ENCODE data around the gene PTPRN2. TPM values are rescaled to one million over a fixed set of nuclear protein-coding genes. Genes with fewer than 3 reads are reported as not detected.

Gene PTPRN2
- total RNA-seq, 4 donors from 2014 or later, result 14.9 to 34.3 (median 21.3) TPM

DNA sequence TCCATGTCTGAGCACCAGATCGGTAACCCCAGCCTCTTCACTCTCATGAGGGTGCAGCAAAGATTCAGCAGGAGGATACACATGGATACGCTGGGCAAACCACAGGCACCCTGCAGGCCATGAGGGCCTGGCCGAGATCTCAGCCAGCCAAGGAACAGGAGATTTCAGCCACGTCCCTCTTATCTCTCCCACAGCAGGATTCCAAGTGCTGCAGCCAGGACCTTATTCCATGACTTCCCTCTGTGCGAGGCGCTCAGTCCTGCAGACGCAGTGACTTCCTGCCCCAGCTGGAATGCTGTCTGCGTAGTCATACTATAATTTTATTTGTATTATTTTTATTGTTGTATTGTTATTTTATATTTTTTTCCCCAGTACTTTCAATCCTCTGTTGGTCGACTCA, 66.8 kb downstream of the PTPRN2 start:
- H3K4me1 ChIP-seq, result no peaks in the 10 kb centered on the region
- no peak overlapping the region for H3K4me3 ChIP-seq
- DNase-seq, result no peak
- no peaks in the 10 kb centered on the region for H3K27me3 ChIP-seq
- no peak for TF ChIP-seq POLR2A (IDR thresholded peaks at IDR 0.05)
- TF ChIP-seq, protein P1, sequence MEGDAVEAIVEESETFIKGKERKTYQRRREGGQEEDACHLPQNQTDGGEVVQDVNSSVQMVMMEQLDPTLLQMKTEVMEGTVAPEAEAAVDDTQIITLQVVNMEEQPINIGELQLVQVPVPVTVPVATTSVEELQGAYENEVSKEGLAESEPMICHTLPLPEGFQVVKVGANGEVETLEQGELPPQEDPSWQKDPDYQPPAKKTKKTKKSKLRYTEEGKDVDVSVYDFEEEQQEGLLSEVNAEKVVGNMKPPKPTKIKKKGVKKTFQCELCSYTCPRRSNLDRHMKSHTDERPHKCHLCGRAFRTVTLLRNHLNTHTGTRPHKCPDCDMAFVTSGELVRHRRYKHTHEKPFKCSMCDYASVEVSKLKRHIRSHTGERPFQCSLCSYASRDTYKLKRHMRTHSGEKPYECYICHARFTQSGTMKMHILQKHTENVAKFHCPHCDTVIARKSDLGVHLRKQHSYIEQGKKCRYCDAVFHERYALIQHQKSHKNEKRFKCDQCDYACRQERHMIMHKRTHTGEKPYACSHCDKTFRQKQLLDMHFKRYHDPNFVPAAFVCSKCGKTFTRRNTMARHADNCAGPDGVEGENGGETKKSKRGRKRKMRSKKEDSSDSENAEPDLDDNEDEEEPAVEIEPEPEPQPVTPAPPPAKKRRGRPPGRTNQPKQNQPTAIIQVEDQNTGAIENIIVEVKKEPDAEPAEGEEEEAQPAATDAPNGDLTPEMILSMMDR (IDR thresholded peaks at IDR 0.05), result no peak
- no peaks in the 10 kb centered on the region for H3K9me3 ChIP-seq
- no peak overlapping the region for H3K27ac ChIP-seq
- no peaks in the 10 kb centered on the region for H3K36me3 ChIP-seq

DNA sequence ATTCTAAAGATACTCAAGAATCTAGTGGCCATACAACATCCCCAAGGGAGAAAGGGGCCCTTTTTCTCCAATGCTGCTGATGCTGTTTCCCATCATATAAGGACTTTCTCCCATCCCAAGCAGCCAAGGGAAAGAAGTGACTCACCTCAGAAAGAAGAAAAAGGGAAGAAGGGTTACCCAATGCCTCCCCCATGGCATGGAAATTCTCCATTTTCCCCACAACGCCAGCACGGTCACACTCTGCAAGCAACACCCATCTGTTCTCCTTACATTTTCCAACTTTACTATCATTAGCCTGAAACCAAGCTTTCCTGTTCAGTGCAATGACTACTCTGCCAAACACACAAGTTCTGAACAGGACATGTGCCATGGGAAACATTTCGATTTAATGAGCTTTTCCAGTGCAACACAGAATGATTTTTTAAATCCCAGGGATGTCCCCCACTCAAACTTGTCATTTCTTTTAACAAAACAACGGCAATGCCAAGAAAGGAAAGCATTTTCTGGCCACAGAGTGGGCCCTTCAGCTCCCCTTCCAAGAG, 67.9 kb downstream of the PTPRN2 start:
- Histone ChIP-seq H3K9me3 (no peaks in the 10 kb centered on the region), H3K4me3 (no peak overlapping the region), H3K4me1 (no peaks in the 10 kb centered on the region), H3K27ac (no peak overlapping the region), H3K36me3 (no peaks in the 10 kb centered on the region), H3K27me3 (no peaks in the 10 kb centered on the region)
- DNase-seq, result no peak
- no peak for TF ChIP-seq POLR2A (IDR thresholded peaks at IDR 0.05)
- TF ChIP-seq, protein P1 (IDR thresholded peaks at IDR 0.05), result no peak

DNA sequence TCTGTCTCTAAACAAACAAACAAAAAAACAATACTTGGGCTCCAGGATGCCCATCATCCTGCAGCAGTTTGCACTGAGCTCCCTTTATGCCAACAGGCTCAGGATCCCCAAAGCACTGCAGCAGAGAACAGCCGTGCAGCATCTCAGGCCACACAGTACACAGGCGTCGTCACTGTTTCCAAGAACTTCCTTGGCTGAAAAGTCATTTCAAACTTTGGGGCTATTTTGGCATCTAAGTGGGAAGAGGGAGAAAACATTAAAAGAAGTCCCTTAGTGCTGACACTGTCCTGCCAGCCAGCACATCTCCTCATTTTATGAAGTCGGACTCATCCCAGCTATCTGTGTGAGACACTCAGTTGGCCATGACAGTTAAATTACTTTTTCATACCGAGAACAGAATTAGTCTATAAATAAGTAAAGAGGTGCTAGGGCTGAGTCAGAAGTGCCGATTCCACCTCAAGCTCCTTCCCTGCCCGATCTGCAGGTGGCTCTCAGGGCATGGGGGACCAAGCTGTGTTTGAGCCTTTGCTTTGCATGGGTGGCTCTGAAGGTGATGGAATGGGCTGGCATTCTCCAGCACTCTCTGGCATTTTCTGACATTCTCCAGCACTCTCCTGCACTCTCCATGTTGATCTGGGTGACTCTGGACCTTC, 68.5 kb downstream of the PTPRN2 start:
- no peaks in the 10 kb centered on the region for H3K9me3 ChIP-seq
- DNase-seq, result no peak
- no peaks in the 10 kb centered on the region for H3K27me3 ChIP-seq
- H3K4me3 ChIP-seq, result no peak overlapping the region
- H3K36me3 ChIP-seq, result no peaks in the 10 kb centered on the region
- no peaks in the 10 kb centered on the region for H3K4me1 ChIP-seq
- no peak overlapping the region for H3K27ac ChIP-seq
- no peak for TF ChIP-seq POLR2A (IDR thresholded peaks at IDR 0.05)
- TF ChIP-seq, protein P1 (IDR thresholded peaks at IDR 0.05), result no peak

DNA sequence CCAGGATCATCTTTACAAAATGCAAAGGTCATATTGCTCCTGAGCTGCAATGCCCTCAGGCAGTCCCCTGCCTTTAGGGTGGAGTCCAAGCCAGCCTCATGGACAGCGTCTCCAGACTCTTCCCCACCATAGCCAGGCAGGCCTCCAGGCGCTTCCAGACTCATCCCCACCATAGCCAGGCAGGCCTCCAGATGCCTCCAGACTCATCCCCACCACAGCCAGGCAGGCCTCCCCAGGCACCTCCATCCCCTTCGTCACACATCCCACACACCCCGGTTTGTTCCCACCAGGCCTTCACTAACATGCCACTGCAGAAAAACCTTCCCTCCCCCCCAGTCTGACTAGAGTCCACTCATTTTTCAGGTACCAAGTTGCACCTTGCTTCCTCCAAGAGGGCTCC, 70.1 kb downstream of the PTPRN2 start:
- H3K4me1 ChIP-seq, result no peaks in the 10 kb centered on the region
- H3K9me3 ChIP-seq, result peaks cover 0 to under 1% (median 0%) of the 10 kb centered on the region in 4 donors
- TF ChIP-seq, protein P1 (IDR thresholded peaks at IDR 0.05), result no peak
- TF ChIP-seq POLR2A (IDR thresholded peaks at IDR 0.05), result no peak
- H3K4me3 ChIP-seq, result no peak overlapping the region
- no peaks in the 10 kb centered on the region for H3K36me3 ChIP-seq
- no peak overlapping the region for H3K27ac ChIP-seq
- DNase-seq, result no peak
- no peaks in the 10 kb centered on the region for H3K27me3 ChIP-seq

DNA sequence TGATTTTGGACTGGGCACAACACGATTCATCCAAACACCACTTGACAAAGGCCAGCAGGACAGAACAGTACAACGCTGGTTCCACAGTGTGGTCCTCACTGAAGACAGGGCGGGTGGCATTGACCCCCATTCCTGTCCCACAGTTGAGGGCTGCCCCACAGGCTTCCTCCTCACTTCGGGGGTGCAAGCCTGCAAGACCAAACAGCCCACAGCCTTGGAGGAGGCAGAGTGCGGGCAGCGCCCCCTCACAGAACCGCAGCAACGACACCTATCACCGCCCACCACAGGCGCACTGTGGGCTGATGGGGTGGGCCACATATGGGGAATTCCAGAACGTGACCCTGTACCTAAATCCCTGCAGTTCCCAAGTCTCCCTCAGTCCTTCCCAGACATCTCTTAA, 70.6 kb downstream of the PTPRN2 start:
- no peak for DNase-seq
- H3K36me3 ChIP-seq, result no peaks in the 10 kb centered on the region
- no peak overlapping the region for H3K4me3 ChIP-seq
- H3K27me3 ChIP-seq, result no peaks in the 10 kb centered on the region
- no peak for TF ChIP-seq POLR2A (IDR thresholded peaks at IDR 0.05)
- TF ChIP-seq, protein P1 (IDR thresholded peaks at IDR 0.05), result no peak
- no peaks in the 10 kb centered on the region for H3K4me1 ChIP-seq
- peaks cover 0 to 4% (median 0%) of the 10 kb centered on the region in 4 donors for H3K9me3 ChIP-seq
- no peak overlapping the region for H3K27ac ChIP-seq
